ENCODE results near the gene ADRA2C.

DNA sequence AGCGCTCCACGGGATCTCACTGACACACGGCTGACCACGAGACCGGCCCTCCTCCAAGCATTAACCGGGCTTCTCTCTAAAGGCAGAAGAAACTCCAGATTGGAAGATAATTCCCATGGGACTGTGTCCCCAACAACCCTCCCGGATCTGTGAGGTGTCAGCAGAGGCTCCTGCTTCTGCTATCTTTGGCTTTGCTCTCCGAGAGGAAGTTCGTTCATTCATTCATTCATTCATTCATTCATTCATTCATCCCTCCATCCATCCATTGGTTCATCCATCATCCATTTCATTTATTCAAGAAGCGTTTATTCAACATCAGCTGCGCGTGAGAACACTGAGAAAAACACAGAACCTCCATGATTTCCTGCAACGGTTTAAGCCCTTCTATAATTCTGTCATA, 11.5 kb downstream of the ADRA2C start:
- TF ChIP-seq, protein P1, sequence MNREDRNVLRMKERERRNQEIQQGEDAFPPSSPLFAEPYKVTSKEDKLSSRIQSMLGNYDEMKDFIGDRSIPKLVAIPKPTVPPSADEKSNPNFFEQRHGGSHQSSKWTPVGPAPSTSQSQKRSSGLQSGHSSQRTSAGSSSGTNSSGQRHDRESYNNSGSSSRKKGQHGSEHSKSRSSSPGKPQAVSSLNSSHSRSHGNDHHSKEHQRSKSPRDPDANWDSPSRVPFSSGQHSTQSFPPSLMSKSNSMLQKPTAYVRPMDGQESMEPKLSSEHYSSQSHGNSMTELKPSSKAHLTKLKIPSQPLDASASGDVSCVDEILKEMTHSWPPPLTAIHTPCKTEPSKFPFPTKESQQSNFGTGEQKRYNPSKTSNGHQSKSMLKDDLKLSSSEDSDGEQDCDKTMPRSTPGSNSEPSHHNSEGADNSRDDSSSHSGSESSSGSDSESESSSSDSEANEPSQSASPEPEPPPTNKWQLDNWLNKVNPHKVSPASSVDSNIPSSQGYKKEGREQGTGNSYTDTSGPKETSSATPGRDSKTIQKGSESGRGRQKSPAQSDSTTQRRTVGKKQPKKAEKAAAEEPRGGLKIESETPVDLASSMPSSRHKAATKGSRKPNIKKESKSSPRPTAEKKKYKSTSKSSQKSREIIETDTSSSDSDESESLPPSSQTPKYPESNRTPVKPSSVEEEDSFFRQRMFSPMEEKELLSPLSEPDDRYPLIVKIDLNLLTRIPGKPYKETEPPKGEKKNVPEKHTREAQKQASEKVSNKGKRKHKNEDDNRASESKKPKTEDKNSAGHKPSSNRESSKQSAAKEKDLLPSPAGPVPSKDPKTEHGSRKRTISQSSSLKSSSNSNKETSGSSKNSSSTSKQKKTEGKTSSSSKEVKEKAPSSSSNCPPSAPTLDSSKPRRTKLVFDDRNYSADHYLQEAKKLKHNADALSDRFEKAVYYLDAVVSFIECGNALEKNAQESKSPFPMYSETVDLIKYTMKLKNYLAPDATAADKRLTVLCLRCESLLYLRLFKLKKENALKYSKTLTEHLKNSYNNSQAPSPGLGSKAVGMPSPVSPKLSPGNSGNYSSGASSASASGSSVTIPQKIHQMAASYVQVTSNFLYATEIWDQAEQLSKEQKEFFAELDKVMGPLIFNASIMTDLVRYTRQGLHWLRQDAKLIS (CRISPR knock-in tag; IDR thresholded peaks at IDR 0.05) = no peak
- TF ChIP-seq ZNF331 (CRISPR knock-in tag; IDR thresholded peaks at IDR 0.05) (no peak), HOXD1 (CRISPR knock-in tag; IDR thresholded peaks at IDR 0.05) (no peak), EP300 (IDR thresholded peaks at IDR 0.05; ENCODE audit: low read depth in 2 of 2, low read length in 2 of 2) (no peak), EP300 (CRISPR knock-in tag; IDR thresholded peaks at IDR 0.05; ENCODE audit: borderline replicate concordance) (no peak), MAFF (IDR thresholded peaks at IDR 0.05; ENCODE audit: low read depth, low read length) (no peak)
- TF ChIP-seq, protein P2, sequence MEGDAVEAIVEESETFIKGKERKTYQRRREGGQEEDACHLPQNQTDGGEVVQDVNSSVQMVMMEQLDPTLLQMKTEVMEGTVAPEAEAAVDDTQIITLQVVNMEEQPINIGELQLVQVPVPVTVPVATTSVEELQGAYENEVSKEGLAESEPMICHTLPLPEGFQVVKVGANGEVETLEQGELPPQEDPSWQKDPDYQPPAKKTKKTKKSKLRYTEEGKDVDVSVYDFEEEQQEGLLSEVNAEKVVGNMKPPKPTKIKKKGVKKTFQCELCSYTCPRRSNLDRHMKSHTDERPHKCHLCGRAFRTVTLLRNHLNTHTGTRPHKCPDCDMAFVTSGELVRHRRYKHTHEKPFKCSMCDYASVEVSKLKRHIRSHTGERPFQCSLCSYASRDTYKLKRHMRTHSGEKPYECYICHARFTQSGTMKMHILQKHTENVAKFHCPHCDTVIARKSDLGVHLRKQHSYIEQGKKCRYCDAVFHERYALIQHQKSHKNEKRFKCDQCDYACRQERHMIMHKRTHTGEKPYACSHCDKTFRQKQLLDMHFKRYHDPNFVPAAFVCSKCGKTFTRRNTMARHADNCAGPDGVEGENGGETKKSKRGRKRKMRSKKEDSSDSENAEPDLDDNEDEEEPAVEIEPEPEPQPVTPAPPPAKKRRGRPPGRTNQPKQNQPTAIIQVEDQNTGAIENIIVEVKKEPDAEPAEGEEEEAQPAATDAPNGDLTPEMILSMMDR (CRISPR knock-in tag; IDR thresholded peaks at IDR 0.05) = no peak

Data from HepG2 (cell line).